ENCODE data around the gene SPAG6.

DNA sequence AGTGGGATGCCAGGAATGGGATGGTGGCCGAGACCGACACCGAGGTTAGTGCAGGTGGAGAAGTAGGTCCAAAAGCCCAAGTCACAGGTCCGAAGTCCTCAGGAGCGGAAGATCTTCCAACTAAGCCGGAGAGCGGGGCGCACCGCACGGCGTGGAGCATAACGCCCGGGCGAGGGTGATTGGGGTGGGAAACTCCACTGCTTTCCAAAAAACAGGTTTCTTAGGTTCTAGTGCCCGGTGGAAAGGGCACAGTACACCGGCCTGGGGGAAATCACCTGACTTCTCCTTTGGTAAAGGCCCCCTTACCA is 11.4 kb upstream of the SPAG6 start:
- TF ChIP-seq POLR2AphosphoS5 (IDR thresholded peaks at IDR 0.05; ENCODE audit: low read depth, low read length): no peak
- TF ChIP-seq POLR2A (IDR thresholded peaks at IDR 0.05; ENCODE audit: low read depth, low read length): no peak
